DMS153 treated with DMSO at 0.1 percent for 48 hours (cell line): ENCODE results near the gene ZC3H6.
"Not testable (repeated sequence)": the region's sequence is repeated elsewhere in the genome, so short reads cannot be mapped to it uniquely, and the experiment has no call there.

Experiments
- DNase-seq: peaks from one replicate; lab custom pipeline; 2025; ENCODE audit not compliant: unreplicated experiment; lab: John Stamatoyannopoulos, UW

Gene ZC3H6

GRCh38 chr2:112321375-112322320 lies 46.3 kb downstream of the ZC3H6 start:
- DNase-seq, result no peak

GRCh38 chr2:112322919-112323318 lies 47.5 kb downstream of the ZC3H6 start:
- DNase-seq, result no peak

- DNase-seq, result no peak
Measured at GRCh38 chr2:112332123-112332696, 56.8 kb downstream of the ZC3H6 start.

- DNase-seq, result no peak
Measured at GRCh38 chr2:112335600-112335999, 60.2 kb downstream of the ZC3H6 start.

GRCh38 chr2:112339986-112340385 lies 64.6 kb downstream of the ZC3H6 start:
- DNase-seq, result no peak

GRCh38 chr2:112340475-112341267 lies 65.3 kb downstream of the ZC3H6 start:
- DNase-seq, result no peak

GRCh38 chr2:112342067-112342550 lies 66.7 kb downstream of the ZC3H6 start:
- no peak for DNase-seq

- no peak for DNase-seq
Measured at GRCh38 chr2:112343827-112344585, 68.6 kb downstream of the ZC3H6 start.

GRCh38 chr2:112345030-112346027 lies 69.9 kb downstream of the ZC3H6 start:
- no peak for DNase-seq

- DNase-seq, result not testable (repeated sequence)
Measured at GRCh38 chr2:112352292-112352691, 76.9 kb downstream of the ZC3H6 start.

GRCh38 chr2:112352809-112353603 lies 77.6 kb downstream of the ZC3H6 start:
- DNase-seq, result not testable (repeated sequence)

- DNase-seq, result not testable (repeated sequence)
Measured at GRCh38 chr2:112354335-112354734, 78.9 kb downstream of the ZC3H6 start.

- DNase-seq, result not testable (repeated sequence)
Measured at GRCh38 chr2:112360055-112360454, 84.7 kb downstream of the ZC3H6 start.
